GM06990 (cell line): ENCODE data around the gene ALPP.
"Not testable (repeated sequence)": the region's sequence is repeated elsewhere in the genome, so short reads cannot be mapped to it uniquely, and the experiment has no call there.

Experiments used
- DNase-seq: peaks from one replicate; pipeline ENCODE4 v3.0.0-alpha.2; 2011; ENCODE audit not compliant: insufficient read length; ENCODE audit errors: extremely low read depth
- H3K27me3 ChIP-seq: replicated peaks from 2 replicates; pipeline ENCODE4 v1.6.0; 2011; ENCODE audit warnings: low read length; ENCODE audit not compliant: control insufficient read depth, insufficient read depth
- H3K36me3 ChIP-seq: 2 replicates; pipeline ENCODE4 v1.5.1; 2011; ENCODE audit warnings: low read length; ENCODE audit not compliant: control insufficient read depth, insufficient read depth
- H3K4me3 ChIP-seq: replicated peaks from 2 replicates; pipeline ENCODE4 v1.5.1; 2011; ENCODE audit warnings: low read depth, mild to moderate bottlenecking, control low read depth, low read length
- CTCF ChIP-seq: IDR thresholded peaks from 2 replicates; pipeline ENCODE4 v1.5.1; 2011; ENCODE audit warnings: low read length, control low read depth, mild to moderate bottlenecking, inconsistent platforms; ENCODE audit not compliant: insufficient read depth, poor library complexity, severe bottlenecking

The ALPP gene

DNA sequence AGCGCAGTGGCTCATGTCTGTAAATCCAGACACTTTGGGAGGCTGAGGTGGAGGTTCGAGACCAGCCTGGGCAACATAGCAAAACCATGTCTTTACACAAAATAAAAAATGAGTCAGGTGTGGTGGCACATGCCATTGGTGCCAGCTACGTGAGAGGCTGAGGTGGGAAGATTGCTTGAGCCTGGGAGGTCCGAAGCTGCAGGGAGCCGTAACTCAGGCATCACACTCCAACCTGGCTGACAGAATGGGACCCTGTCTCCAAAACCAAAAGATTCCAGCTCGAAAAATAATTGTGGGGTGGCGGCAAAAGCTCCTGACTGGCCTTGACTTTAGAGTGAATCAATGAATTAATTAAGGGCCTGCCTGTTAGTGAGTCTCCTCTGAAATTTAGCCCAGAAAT is 1.2 kb upstream of the ALPP start:
- H3K4me3 ChIP-seq = no peak overlapping the region
- no peak for TF ChIP-seq CTCF
- DNase-seq = no peak
- H3K36me3 ChIP-seq = no peaks in the 10 kb centered on the region
- H3K27me3 ChIP-seq = no peaks in the 10 kb centered on the region; the same call in 1 of the 2 replicates

GRCh38 chr2:232377841-232378734 is 463 bp upstream of the ALPP start:
- Histone ChIP-seq H3K36me3 (no peaks in the 10 kb centered on the region), H3K27me3 (no peaks in the 10 kb centered on the region; the same call in 1 of the 2 replicates), H3K4me3 (no peak overlapping the region)
- no peak for TF ChIP-seq CTCF
- no peak for DNase-seq

DNA sequence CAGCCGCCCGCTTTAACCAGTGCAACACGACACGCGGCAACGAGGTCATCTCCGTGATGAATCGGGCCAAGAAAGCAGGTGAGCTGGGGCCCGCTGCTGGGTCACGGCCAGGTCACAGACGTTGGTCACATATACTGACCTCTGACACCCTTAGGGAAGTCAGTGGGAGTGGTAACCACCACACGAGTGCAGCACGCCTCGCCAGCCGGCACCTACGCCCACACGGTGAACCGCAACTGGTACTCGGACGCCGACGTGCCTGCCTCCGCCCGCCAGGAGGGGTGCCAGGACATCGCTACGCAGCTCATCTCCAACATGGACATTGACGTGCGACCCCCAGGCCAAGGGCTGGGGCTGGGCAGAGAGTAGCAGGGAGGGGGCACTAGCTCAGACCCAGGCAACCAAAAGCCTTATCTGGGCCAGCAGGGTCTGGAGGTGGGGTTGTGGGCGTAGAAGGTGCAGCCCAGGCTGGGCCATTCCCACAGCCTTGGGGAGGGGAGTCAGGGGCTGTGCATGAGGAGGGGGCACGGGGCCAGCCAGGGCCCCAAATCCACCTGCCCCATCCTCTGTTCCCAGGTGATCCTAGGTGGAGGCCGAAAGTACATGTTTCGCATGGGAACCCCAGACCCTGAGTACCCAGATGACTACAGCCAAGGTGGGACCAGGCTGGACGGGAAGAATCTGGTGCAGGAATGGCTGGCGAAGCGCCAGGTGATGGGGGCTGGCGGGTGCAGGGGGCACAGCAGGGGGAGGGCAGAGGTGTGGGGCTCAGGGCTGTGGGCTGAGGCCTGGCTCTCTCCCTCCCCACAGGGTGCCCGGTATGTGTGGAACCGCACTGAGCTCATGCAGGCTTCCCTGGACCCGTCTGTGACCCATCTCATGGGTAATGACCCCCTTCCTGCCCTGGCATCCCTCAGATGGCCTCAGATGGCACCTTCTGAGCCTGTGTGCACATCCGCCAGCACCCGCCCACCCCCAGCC is 1.3 kb downstream of the ALPP start:
- H3K36me3 ChIP-seq, H3K27me3 ChIP-seq, H3K4me3 ChIP-seq, DNase-seq: not testable (repeated sequence)

DNA sequence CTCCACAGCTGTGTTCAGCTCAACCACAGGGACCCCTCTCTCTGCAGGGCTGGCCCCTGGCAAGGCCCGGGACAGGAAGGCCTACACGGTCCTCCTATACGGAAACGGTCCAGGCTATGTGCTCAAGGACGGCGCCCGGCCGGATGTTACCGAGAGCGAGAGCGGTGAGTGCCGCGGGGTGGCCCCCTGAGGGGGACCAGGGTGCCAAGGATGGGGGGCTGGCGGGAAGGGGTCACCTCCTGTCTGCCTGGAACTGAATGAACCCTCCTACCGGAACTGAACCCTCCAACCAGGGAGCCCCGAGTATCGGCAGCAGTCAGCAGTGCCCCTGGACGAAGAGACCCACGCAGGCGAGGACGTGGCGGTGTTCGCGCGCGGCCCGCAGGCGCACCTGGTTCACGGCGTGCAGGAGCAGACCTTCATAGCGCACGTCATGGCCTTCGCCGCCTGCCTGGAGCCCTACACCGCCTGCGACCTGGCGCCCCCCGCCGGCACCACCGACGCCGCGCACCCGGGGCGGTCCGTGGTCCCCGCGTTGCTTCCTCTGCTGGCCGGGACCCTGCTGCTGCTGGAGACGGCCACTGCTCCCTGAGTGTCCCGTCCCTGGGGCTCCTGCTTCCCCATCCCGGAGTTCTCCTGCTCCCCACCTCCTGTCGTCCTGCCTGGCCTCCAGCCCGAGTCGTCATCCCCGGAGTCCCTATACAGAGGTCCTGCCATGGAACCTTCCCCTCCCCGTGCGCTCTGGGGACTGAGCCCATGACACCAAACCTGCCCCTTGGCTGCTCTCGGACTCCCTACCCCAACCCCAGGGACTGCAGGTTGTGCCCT is 2.9 kb downstream of the ALPP start:
- DNase-seq, H3K27me3 ChIP-seq, H3K36me3 ChIP-seq: not testable (repeated sequence)

DNA sequence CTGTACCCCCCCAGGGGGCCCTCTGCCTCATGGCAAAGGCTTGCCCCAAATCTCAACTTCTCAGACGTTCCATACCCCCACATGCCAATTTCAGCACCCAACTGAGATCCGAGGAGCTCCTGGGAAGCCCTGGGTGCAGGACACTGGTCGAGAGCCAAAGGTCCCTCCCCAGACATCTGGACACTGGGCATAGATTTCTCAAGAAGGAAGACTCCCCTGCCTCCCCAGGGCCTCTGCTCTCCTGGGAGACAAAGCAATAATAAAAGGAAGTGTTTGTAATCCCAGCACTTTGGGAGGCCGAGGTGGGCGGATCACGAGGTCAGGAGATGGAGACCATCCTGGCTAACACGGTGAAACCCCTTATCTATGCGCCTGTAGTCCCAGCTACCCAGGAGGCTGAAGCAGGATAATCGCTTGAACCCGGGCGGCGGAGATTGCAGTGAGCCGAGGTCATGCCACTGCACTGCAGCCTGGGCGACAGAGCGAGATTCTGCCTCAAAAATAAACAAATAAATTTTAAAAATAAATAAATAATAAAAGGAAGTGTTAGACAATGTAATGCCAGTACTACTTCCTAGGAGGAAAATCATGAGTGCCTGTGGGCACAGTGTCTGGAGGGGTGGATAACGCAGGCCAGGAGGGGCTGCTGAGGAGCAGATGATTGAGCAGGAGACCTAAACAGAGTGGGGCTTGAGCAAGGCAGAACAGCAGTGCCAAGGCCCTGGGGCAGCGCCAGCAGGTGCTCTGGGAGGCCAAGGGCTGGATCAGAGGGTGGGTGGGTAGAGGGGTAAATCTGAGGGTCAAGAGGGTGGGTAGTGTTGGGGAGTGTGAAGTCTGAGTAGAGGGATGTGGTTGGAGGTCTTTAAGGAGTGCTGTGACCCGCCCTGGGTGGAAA is 4.0 kb downstream of the ALPP start:
- Histone ChIP-seq H3K4me3 (no peak overlapping the region), H3K36me3 (no peaks in the 10 kb centered on the region), H3K27me3 (no peaks in the 10 kb centered on the region; the same call in 1 of the 2 replicates)
- TF ChIP-seq CTCF = no peak
- DNase-seq = no peak

More for the DNA sequence above, 2.9 kb downstream of the ALPP start:
- H3K4me3 ChIP-seq = not testable (repeated sequence)
